ENCODE measurements around the gene ARHGEF6.
A peak's percentile ranks its signal among the peaks of the same experiment; 100 is the strongest.

ARHGEF6 gene

DNA sequence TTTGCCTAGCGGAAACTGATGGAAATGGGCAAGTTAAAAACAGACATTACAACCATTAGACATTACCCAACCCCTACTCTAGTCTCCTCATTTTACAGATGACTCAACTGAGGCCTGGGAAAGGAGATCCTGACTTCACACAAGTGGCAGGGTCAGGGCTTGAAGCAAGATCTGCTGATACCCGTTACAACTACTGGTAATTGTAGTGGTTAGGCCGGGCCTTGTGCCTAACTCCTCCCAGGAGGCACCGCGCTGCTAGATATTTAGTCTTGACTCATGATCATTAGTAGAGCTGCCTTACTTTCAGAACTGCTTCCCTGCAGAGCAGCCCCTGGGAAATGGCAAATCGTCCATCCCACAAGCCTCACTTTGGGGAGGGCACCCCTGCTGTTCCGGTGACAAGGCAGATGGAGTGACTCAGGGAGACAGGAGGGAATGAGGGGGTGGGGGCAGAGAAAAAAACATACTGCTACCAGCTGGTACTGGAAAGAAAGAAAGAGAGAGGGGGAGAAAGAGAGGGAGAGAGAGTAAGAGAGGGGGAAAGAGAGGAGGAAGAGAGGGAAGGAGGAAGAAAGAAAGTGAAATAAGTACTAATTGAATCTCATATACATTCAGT lies 12.2 kb downstream of the ARHGEF6 start:
- Histone ChIP-seq H3K4me1 (ENCODE audit: control insufficient read depth in 2 of 2, insufficient read depth in 2 of 2, low read length in 2 of 2) (peaks cover 0 to 2% of the 10 kb centered on the region in 2 donors), H3K27me3 (ENCODE audit: control insufficient read depth in 2 of 2, insufficient read depth in 2 of 2, low read length in 2 of 2) (peaks cover 0 to 5% of the 10 kb centered on the region in 2 donors), H3K4me3 (ENCODE audit: low read length in 2 of 2) (no peak overlapping the region), H3K9me3 (ENCODE audit: control insufficient read depth in 2 of 2, low read length in 2 of 2) (no peaks in the 10 kb centered on the region), H3K36me3 (ENCODE audit: control insufficient read depth in 2 of 2, insufficient read depth in 2 of 2, low read length in 2 of 2) (no peaks in the 10 kb centered on the region), H3K27ac (ENCODE audit: low read depth in 2 of 2, low read length in 2 of 2) (peak overlapping the region in 1 of 2 donors; percentile 23), H3K9ac (ENCODE audit: low read depth in 1 of 2, low read length in 2 of 2) (no peak overlapping the region)

DNA sequence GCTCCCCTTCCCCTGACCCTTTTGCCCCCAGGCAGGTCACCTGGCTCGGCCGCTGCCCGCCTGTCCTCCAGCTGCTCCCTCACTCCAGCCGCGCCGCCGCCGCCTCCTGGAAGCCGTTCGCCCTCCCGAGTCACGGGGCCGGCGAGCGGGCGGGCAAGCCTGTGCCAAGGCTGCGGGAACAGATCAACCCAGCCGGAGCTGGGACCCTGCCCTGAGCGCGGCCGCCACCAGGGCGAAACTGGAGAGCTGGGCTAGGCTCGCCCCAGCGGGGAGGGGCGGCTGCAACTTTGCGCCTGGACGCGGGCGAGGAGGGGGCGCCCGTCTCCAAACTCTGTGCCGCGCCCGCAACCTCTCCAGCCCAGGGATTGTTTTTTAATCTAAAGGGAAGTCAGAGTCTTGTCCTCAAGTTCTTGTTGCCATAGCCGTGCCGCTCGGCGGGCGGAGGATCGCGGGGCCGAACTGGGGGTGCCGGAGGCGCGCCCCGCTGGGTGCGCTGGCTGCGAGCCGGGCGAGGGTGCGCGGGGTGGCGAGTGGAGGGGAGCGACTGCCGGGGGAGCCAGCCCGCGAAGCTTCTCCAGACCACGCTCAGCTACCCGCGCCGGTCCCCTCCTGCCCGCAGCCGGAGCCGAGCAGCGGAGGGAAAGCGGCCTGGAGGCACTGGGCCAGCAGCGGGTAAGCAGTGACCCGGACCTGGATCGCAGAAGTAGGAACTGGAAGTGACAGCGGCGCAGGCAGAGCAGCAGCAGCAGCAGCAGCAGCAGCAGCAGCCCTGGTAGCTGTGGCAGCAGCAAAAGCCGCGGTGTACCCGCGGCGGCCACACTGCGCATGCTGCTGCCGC lies 13.4 kb downstream of the ARHGEF6 start:
- Histone ChIP-seq H3K27me3 (ENCODE audit: control insufficient read depth in 2 of 2, insufficient read depth in 2 of 2, low read length in 2 of 2) (peaks cover 2 to 5% of the 10 kb centered on the region in 2 donors), H3K27ac (ENCODE audit: low read depth in 2 of 2, low read length in 2 of 2) (peak overlapping the region; percentile 55 to 75), H3K4me1 (ENCODE audit: control insufficient read depth in 2 of 2, insufficient read depth in 2 of 2, low read length in 2 of 2) (peaks cover 0 to 2% of the 10 kb centered on the region in 2 donors), H3K9me3 (ENCODE audit: control insufficient read depth in 2 of 2, low read length in 2 of 2) (no peaks in the 10 kb centered on the region), H3K36me3 (ENCODE audit: control insufficient read depth in 2 of 2, insufficient read depth in 2 of 2, low read length in 2 of 2) (no peaks in the 10 kb centered on the region), H3K9ac (ENCODE audit: low read depth in 1 of 2, low read length in 2 of 2) (peak overlapping the region in 1 of 2 donors; percentile 54), H3K4me3 (ENCODE audit: low read length in 2 of 2) (peak overlapping the region; percentile 52 to 58)

DNA sequence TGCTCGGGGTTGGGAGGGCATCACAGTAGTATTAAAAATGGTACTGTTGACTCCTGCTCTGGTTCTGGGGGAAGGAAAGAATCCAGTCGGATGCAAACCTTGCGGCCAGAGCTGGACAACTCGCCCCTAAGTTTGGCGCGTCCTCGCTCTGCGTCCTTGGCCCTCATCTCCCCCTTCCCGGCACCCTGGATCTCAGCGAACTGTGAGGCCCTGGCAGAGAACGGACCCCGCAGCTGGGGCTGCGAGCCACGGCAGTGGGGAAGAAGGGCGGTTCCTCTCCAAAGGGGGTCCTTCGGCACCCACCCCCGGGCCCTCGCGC lies 14.0 kb downstream of the ARHGEF6 start:
- Histone ChIP-seq H3K27ac (ENCODE audit: low read depth in 2 of 2, low read length in 2 of 2) (peak overlapping the region; percentile 55 to 75), H3K9me3 (ENCODE audit: control insufficient read depth in 2 of 2, low read length in 2 of 2) (no peaks in the 10 kb centered on the region), H3K4me3 (ENCODE audit: low read length in 2 of 2) (peak overlapping the region; percentile 46 to 58), H3K36me3 (ENCODE audit: control insufficient read depth in 2 of 2, insufficient read depth in 2 of 2, low read length in 2 of 2) (no peaks in the 10 kb centered on the region), H3K4me1 (ENCODE audit: control insufficient read depth in 2 of 2, insufficient read depth in 2 of 2, low read length in 2 of 2) (peaks cover 0 to 2% of the 10 kb centered on the region in 2 donors), H3K27me3 (ENCODE audit: control insufficient read depth in 2 of 2, insufficient read depth in 2 of 2, low read length in 2 of 2) (peaks cover 2 to 5% of the 10 kb centered on the region in 2 donors), H3K9ac (ENCODE audit: low read depth in 1 of 2, low read length in 2 of 2) (peak overlapping the region in 1 of 2 donors; percentile 54)

DNA sequence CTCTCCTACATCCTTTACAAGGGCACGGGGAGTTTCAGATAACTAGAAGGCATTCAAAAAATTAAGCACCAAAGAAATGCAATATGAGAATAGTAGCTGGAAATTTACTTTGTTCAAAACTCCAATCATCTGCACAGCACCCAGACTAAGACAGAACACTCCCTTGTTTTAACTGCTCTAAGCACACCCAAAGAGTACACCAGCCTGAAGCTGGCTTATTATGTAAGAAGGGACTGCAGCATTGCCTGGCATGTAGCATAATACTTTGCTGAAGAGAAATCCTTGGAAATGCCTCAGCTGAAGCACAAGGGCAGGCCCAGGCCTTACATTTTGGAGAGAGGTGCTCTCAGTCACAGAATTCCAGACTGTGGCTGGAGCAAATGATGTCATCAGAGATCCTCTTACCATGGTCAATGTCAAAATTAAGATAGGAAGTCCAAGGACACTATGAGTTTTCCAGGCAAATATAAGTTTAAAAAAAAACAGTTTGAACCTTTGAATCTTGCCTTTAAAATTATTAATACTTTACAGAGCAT lies 14.8 kb downstream of the ARHGEF6 start:
- peaks cover 0 to 2% of the 10 kb centered on the region in 2 donors for H3K4me1 ChIP-seq (ENCODE audit: control insufficient read depth in 2 of 2, insufficient read depth in 2 of 2, low read length in 2 of 2)
- no peak overlapping the region for H3K9ac ChIP-seq (ENCODE audit: low read depth in 1 of 2, low read length in 2 of 2)
- H3K27me3 ChIP-seq (ENCODE audit: control insufficient read depth in 2 of 2, insufficient read depth in 2 of 2, low read length in 2 of 2) = peaks cover 2 to 5% of the 10 kb centered on the region in 2 donors
- H3K9me3 ChIP-seq (ENCODE audit: control insufficient read depth in 2 of 2, low read length in 2 of 2) = no peaks in the 10 kb centered on the region
- H3K27ac ChIP-seq (ENCODE audit: low read depth in 2 of 2, low read length in 2 of 2) = no peak overlapping the region
- no peaks in the 10 kb centered on the region for H3K36me3 ChIP-seq (ENCODE audit: control insufficient read depth in 2 of 2, insufficient read depth in 2 of 2, low read length in 2 of 2)
- peak overlapping the region in 1 of 2 donors; percentile 13 for H3K4me3 ChIP-seq (ENCODE audit: low read length in 2 of 2)

DNA sequence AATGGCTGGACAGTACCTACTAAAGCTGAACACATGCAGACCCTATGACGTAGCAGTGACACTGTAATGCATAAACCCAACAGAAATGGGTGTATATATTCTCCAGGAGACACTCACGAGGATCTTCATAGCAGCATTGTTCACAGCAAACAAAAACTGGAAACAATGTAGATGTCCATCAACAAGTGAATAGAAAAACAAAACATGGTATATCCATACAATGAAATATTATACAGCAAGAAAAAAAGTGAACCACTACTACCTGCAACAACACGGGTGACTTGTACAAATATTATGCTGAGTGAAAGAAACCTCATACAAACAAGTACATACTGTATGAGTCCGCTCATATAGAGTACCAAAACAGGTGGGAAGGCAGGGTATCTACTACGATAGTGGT lies 16.5 kb downstream of the ARHGEF6 start:
- Histone ChIP-seq H3K4me1 (ENCODE audit: control insufficient read depth in 2 of 2, insufficient read depth in 2 of 2, low read length in 2 of 2) (peaks cover 0 to 2% of the 10 kb centered on the region in 2 donors), H3K9me3 (ENCODE audit: control insufficient read depth in 2 of 2, low read length in 2 of 2) (no peaks in the 10 kb centered on the region), H3K36me3 (ENCODE audit: control insufficient read depth in 2 of 2, insufficient read depth in 2 of 2, low read length in 2 of 2) (no peaks in the 10 kb centered on the region), H3K9ac (ENCODE audit: low read depth in 1 of 2, low read length in 2 of 2) (no peak overlapping the region), H3K4me3 (ENCODE audit: low read length in 2 of 2) (no peak overlapping the region), H3K27me3 (ENCODE audit: control insufficient read depth in 2 of 2, insufficient read depth in 2 of 2, low read length in 2 of 2) (peaks cover 2 to 3% of the 10 kb centered on the region in 2 donors), H3K27ac (ENCODE audit: low read depth in 2 of 2, low read length in 2 of 2) (no peak overlapping the region)

DNA sequence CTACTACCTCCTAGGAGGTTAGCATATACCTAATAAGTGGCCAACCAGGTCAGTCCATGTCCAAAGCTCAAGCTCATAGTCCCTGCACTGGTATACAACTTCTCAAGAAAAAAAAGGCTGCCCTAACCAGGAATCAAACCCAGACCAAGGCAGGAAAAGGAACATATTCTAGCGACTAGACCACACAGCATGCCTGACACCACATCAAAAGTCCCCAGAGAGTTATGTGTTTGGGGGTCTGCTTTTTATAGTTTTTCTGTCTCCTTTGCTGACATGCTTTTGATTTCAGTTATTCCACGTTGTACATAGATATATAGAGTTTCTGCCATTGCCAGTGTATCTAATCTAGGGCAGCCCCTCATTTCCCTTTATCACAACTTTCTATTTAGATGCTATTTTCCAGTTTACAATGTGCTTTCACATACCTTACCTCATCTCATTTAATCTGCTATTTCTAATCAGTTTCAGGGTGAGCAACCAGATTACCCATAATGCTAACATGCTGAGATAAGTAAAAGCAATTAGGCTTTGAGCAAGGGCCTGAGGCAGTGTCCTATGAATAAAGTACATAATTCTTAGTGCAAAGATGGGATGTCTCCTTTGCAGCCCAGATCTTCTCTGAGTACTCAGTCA lies 17.8 kb downstream of the ARHGEF6 start:
- no peak overlapping the region for H3K9ac ChIP-seq (ENCODE audit: low read depth in 1 of 2, low read length in 2 of 2)
- H3K9me3 ChIP-seq (ENCODE audit: control insufficient read depth in 2 of 2, low read length in 2 of 2) = no peaks in the 10 kb centered on the region
- no peak overlapping the region for H3K4me3 ChIP-seq (ENCODE audit: low read length in 2 of 2)
- peaks cover 0 to 2% of the 10 kb centered on the region in 2 donors for H3K4me1 ChIP-seq (ENCODE audit: control insufficient read depth in 2 of 2, insufficient read depth in 2 of 2, low read length in 2 of 2)
- no peaks in the 10 kb centered on the region for H3K36me3 ChIP-seq (ENCODE audit: control insufficient read depth in 2 of 2, insufficient read depth in 2 of 2, low read length in 2 of 2)
- peaks cover 2 to 3% of the 10 kb centered on the region in 2 donors for H3K27me3 ChIP-seq (ENCODE audit: control insufficient read depth in 2 of 2, insufficient read depth in 2 of 2, low read length in 2 of 2)
- H3K27ac ChIP-seq (ENCODE audit: low read depth in 2 of 2, low read length in 2 of 2) = no peak overlapping the region

DNA sequence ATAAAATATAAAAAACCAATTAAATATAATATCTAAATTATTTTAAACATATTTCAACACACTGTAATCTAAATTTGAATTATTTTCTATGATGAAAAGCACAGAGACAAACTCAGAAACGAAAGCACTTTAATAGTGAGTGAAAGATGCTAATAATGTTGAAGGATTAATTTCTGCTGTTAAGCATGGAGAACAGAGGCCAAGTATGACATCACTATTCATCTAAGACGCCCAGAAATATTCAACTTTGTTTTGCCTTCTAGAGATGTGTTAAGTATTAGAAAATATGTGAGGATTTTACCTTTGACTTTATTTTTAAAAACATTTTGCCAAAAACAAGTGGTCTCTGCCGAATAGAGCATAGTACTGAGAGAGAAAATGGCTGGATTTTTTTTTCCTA lies 19.3 kb downstream of the ARHGEF6 start:
- no peak overlapping the region for H3K4me3 ChIP-seq (ENCODE audit: low read length in 2 of 2)
- no peaks in the 10 kb centered on the region for H3K9me3 ChIP-seq (ENCODE audit: control insufficient read depth in 2 of 2, low read length in 2 of 2)
- no peak overlapping the region for H3K27ac ChIP-seq (ENCODE audit: low read depth in 2 of 2, low read length in 2 of 2)
- H3K9ac ChIP-seq (ENCODE audit: low read depth in 1 of 2, low read length in 2 of 2) = no peak overlapping the region
- H3K4me1 ChIP-seq (ENCODE audit: control insufficient read depth in 2 of 2, insufficient read depth in 2 of 2, low read length in 2 of 2) = peaks cover 0 to 2% of the 10 kb centered on the region in 2 donors
- H3K27me3 ChIP-seq (ENCODE audit: control insufficient read depth in 2 of 2, insufficient read depth in 2 of 2, low read length in 2 of 2) = peaks cover 2 to 3% of the 10 kb centered on the region in 2 donors
- H3K36me3 ChIP-seq (ENCODE audit: control insufficient read depth in 2 of 2, insufficient read depth in 2 of 2, low read length in 2 of 2) = no peaks in the 10 kb centered on the region

DNA sequence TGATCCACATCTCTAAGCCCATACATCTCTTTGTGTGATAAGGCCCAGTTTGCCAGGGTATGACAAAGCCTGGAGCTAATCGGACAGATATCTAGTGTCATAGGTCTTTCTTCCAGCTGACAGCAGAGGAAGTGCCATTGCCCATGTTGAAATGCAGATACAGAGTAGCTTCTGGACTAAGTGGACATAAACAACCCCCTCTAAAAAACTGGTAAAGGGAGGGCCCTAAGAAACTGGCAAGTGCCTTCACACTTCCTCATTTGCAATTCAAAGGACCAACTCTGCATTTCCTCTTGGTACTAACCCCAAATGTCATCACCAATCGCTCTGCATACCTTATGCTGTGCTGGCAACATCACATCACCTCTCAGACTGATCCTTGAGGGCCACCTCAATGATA lies 20.8 kb downstream of the ARHGEF6 start:
- H3K9me3 ChIP-seq (ENCODE audit: control insufficient read depth in 2 of 2, low read length in 2 of 2) = no peaks in the 10 kb centered on the region
- no peaks in the 10 kb centered on the region for H3K4me1 ChIP-seq (ENCODE audit: control insufficient read depth in 2 of 2, insufficient read depth in 2 of 2, low read length in 2 of 2)
- H3K36me3 ChIP-seq (ENCODE audit: control insufficient read depth in 2 of 2, insufficient read depth in 2 of 2, low read length in 2 of 2) = no peaks in the 10 kb centered on the region
- H3K27ac ChIP-seq (ENCODE audit: low read depth in 2 of 2, low read length in 2 of 2) = no peak overlapping the region
- H3K27me3 ChIP-seq (ENCODE audit: control insufficient read depth in 2 of 2, insufficient read depth in 2 of 2, low read length in 2 of 2) = peaks cover 0 to 2% of the 10 kb centered on the region in 2 donors
- no peak overlapping the region for H3K9ac ChIP-seq (ENCODE audit: low read depth in 1 of 2, low read length in 2 of 2)
- H3K4me3 ChIP-seq (ENCODE audit: low read length in 2 of 2) = no peak overlapping the region

DNA sequence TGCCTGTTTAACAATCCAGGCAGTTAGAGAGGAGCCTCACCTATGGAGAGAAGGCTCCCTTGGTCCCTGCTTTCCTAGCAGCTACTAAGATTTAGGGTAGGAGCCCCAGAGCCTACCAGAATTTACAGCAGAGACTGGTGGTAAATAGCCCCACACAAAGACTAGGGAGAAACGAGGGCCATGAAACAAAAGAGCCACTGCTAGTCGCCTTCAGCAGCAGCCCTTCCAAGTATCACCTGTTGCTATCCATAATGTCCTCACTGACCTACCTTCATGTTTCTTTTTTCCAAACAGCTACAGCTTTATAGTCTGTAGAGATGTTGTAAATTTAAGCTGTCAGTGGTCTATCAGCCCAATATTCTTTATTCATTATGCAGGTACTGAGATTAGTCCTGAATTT lies 25.3 kb downstream of the ARHGEF6 start:
- no peaks in the 10 kb centered on the region for H3K27me3 ChIP-seq (ENCODE audit: control insufficient read depth in 2 of 2, insufficient read depth in 2 of 2, low read length in 2 of 2)
- H3K4me1 ChIP-seq (ENCODE audit: control insufficient read depth in 2 of 2, insufficient read depth in 2 of 2, low read length in 2 of 2) = no peaks in the 10 kb centered on the region
- H3K9me3 ChIP-seq (ENCODE audit: control insufficient read depth in 2 of 2, low read length in 2 of 2) = no peaks in the 10 kb centered on the region
- no peak overlapping the region for H3K4me3 ChIP-seq (ENCODE audit: low read length in 2 of 2)
- no peak overlapping the region for H3K9ac ChIP-seq (ENCODE audit: low read depth in 1 of 2, low read length in 2 of 2)
- H3K27ac ChIP-seq (ENCODE audit: low read depth in 2 of 2, low read length in 2 of 2) = no peak overlapping the region
- no peaks in the 10 kb centered on the region for H3K36me3 ChIP-seq (ENCODE audit: control insufficient read depth in 2 of 2, insufficient read depth in 2 of 2, low read length in 2 of 2)

DNA sequence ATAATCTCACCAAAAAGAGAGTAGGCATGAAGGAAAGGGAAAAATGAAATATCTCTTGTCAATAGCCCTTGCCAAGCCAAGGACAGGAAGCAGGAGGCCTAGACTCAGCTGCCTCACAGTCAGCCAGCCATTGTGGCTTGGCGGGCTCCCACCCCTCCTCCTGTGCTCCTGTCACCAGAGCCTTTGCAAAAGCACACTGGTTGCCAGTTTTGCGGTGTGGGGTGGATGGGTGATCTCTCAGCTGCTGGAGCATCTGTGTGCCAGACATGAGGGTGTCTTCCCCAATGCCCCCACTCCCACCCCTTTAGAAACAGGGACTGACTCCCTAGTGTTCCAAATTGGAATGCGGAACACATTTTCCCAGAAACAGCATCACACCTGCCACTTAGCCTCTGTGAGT lies 26.1 kb downstream of the ARHGEF6 start:
- Histone ChIP-seq H3K9ac (ENCODE audit: low read depth in 1 of 2, low read length in 2 of 2) (no peak overlapping the region), H3K9me3 (ENCODE audit: control insufficient read depth in 2 of 2, low read length in 2 of 2) (no peaks in the 10 kb centered on the region), H3K36me3 (ENCODE audit: control insufficient read depth in 2 of 2, insufficient read depth in 2 of 2, low read length in 2 of 2) (no peaks in the 10 kb centered on the region), H3K4me3 (ENCODE audit: low read length in 2 of 2) (no peak overlapping the region), H3K4me1 (ENCODE audit: control insufficient read depth in 2 of 2, insufficient read depth in 2 of 2, low read length in 2 of 2) (no peaks in the 10 kb centered on the region), H3K27me3 (ENCODE audit: control insufficient read depth in 2 of 2, insufficient read depth in 2 of 2, low read length in 2 of 2) (no peaks in the 10 kb centered on the region), H3K27ac (ENCODE audit: low read depth in 2 of 2, low read length in 2 of 2) (no peak overlapping the region)
